Osteoblast (primary cell): ENCODE data around the gene SNX10. TPM values are rescaled to one million over a fixed set of nuclear protein-coding genes. Genes with fewer than 3 reads are reported as not detected.

Source experiments
- DNase-seq: peaks from one replicate; pipeline ENCODE4 v3.0.0; 2011; ENCODE audit warnings: low spot score, mixed read lengths; ENCODE audit not compliant: insufficient read length; ENCODE audit errors: missing footprints
- H2AFZ ChIP-seq: 2 replicates; pipeline ENCODE4 v1.6.0; 2011; ENCODE audit warnings: mild to moderate bottlenecking, low read length
- H3K27ac ChIP-seq: 2 replicates; pipeline ENCODE4 v1.5.1; 2011; ENCODE audit warnings: mild to moderate bottlenecking, low read depth, low read length, moderate library complexity
- H3K27me3 ChIP-seq: 2 replicates; pipeline ENCODE4 v1.6.0; 2012; ENCODE audit warnings: mild to moderate bottlenecking, control low read depth, inconsistent platforms, low read length, moderate library complexity; ENCODE audit not compliant: insufficient read depth
- H3K36me3 ChIP-seq: 2 replicates; pipeline ENCODE4 v1.5.1; 2011; ENCODE audit warnings: mild to moderate bottlenecking, low read length, control low read depth, moderate library complexity; ENCODE audit not compliant: insufficient read depth
- H3K4me1 ChIP-seq: 2 replicates; pipeline ENCODE4 v1.5.1; 2011; ENCODE audit warnings: mild to moderate bottlenecking, low read length, control low read depth, moderate library complexity; ENCODE audit not compliant: insufficient read depth
- H3K4me2 ChIP-seq: 2 replicates; pipeline ENCODE4 v1.6.0; 2011; ENCODE audit warnings: mild to moderate bottlenecking, low read length; ENCODE audit not compliant: insufficient read depth
- H3K4me3 ChIP-seq: fragments of 200-600 bp; sonication (generic); 3 replicates; pipeline ENCODE4 v1.5.1; 2012; ENCODE audit warnings: mild to moderate bottlenecking, low read length, inconsistent platforms; ENCODE audit not compliant: insufficient read depth
- H3K79me2 ChIP-seq: 2 replicates; pipeline ENCODE4 v1.6.0; 2012; ENCODE audit warnings: mild to moderate bottlenecking, low read length, control low read depth, inconsistent platforms; ENCODE audit not compliant: insufficient read depth
- H3K9me3 ChIP-seq: 2 replicates; pipeline ENCODE4 v1.5.1; 2011; ENCODE audit warnings: low read depth, low read length, control low read depth
- H4K20me1 ChIP-seq: 2 replicates; pipeline ENCODE4 v1.6.0; 2012; ENCODE audit warnings: mild to moderate bottlenecking, low read length, control low read depth; ENCODE audit not compliant: insufficient read depth
- CTCF ChIP-seq: IDR thresholded peaks from 2 replicates; pipeline ENCODE4 v1.5.1; 2011; ENCODE audit warnings: mild to moderate bottlenecking, low read depth, low read length, moderate library complexity; ENCODE audit errors: extremely low read depth
- total RNA-seq: library from RNA; depleted of rRNA; stranded (reverse); fragments of >200 nt; gene quantifications from 2 replicates; pipeline ENCODE4 v1.2.3, GENCODE V29; 2012

SNX10 gene
- total RNA-seq, 1 donor: 0.72 TPM

- Histone ChIP-seq H4K20me1 (no peaks in the 10 kb centered on the region), H3K27ac (no peak overlapping the region), H2AFZ (no peak overlapping the region), H3K9me3 (no peaks in the 10 kb centered on the region), H3K27me3 (no peaks in the 10 kb centered on the region), H3K79me2 (no peaks in the 10 kb centered on the region), H3K4me1 (no peaks in the 10 kb centered on the region), H3K4me2 (no peak overlapping the region), H3K4me3 (no peak overlapping the region), H3K36me3 (no peaks in the 10 kb centered on the region)
- no peak for DNase-seq
- no peak for TF ChIP-seq CTCF
Measured at GRCh38 chr7:26265065-26265464, 26.6 kb upstream of the SNX10 start.

GRCh38 chr7:26265499-26266075, 26.1 kb upstream of the SNX10 start:
- no peaks in the 10 kb centered on the region for H3K4me1 ChIP-seq

GRCh38 chr7:26267601-26268166, 24.0 kb upstream of the SNX10 start:
- Histone ChIP-seq H3K36me3 (no peaks in the 10 kb centered on the region), H4K20me1 (no peaks in the 10 kb centered on the region), H3K9me3 (no peaks in the 10 kb centered on the region), H3K27ac (no peak overlapping the region), H3K4me2 (no peak overlapping the region), H3K4me3 (no peak overlapping the region), H2AFZ (no peak overlapping the region), H3K27me3 (no peaks in the 10 kb centered on the region), H3K79me2 (no peaks in the 10 kb centered on the region), H3K4me1 (no peaks in the 10 kb centered on the region)
- no peak for TF ChIP-seq CTCF
- no peak for DNase-seq

More at GRCh38 chr7:26265499-26266075, 26.1 kb upstream of the SNX10 start:
- Histone ChIP-seq H4K20me1 (no peaks in the 10 kb centered on the region), H3K79me2 (no peaks in the 10 kb centered on the region), H3K36me3 (no peaks in the 10 kb centered on the region), H2AFZ (no peak overlapping the region), H3K27ac (no peak overlapping the region), H3K4me2 (no peak overlapping the region), H3K9me3 (no peaks in the 10 kb centered on the region), H3K27me3 (no peaks in the 10 kb centered on the region), H3K4me3 (no peak overlapping the region)
- TF ChIP-seq CTCF: no peak
- DNase-seq: no peak

- Histone ChIP-seq H3K27ac (no peak overlapping the region), H3K36me3 (no peaks in the 10 kb centered on the region), H3K4me1 (no peaks in the 10 kb centered on the region), H4K20me1 (no peaks in the 10 kb centered on the region), H3K4me3 (no peak overlapping the region), H3K27me3 (no peaks in the 10 kb centered on the region), H3K9me3 (no peaks in the 10 kb centered on the region), H3K79me2 (no peaks in the 10 kb centered on the region), H2AFZ (no peak overlapping the region), H3K4me2 (no peak overlapping the region)
- DNase-seq: no peak
- TF ChIP-seq CTCF: no peak
Measured at GRCh38 chr7:26275213-26275612, 16.4 kb upstream of the SNX10 start.
